HepG2 (cell line): ENCODE results near the gene ADCY10. TPM values are rescaled to one million over a fixed set of nuclear protein-coding genes. Genes with fewer than 3 reads are reported as not detected.

ENCODE experiments used
- CCDC6 ChIP-seq: sonication (generic); formaldehyde crosslinking; IDR thresholded peaks from 2 replicates; pipeline ENCODE4 v1.8.1; 2022; ENCODE audit warnings: mild to moderate bottlenecking, missing genetic modification reagents, moderate library complexity
- EZH2 ChIP-seq: conservative IDR thresholded peaks from 2 replicates; pipeline ENCODE4 v1.6.1; 2012; ENCODE audit warnings: mild to moderate bottlenecking, low read depth, low read length, moderate library complexity
- GATA4 ChIP-seq: sonication (generic); IDR thresholded peaks from 2 replicates; pipeline ENCODE4 v1.6.1; 2016; ENCODE audit warnings: antibody characterized with exemption, low read depth, borderline replicate concordance
- GFI1 ChIP-seq: sonication (generic); formaldehyde crosslinking; IDR thresholded peaks from 2 replicates; pipeline ENCODE4 v1.5.0; 2020; ENCODE audit warnings: missing genetic modification reagents, mild to moderate bottlenecking, borderline replicate concordance
- MBNL3 ChIP-seq: fragments of 250-450 bp; sonication (Bioruptor Pico); conservative IDR thresholded peaks from 2 replicates; pipeline ENCODE4 v1.8.0; 2022; ENCODE audit warnings: mild to moderate bottlenecking, inconsistent platforms
- ZNF672 ChIP-seq: sonication (generic); formaldehyde crosslinking; IDR thresholded peaks from 2 replicates; pipeline ENCODE4 v1.8.1; 2022; ENCODE audit warnings: missing genetic modification reagents
- ZNF879 ChIP-seq: sonication (generic); formaldehyde crosslinking; IDR thresholded peaks from 2 replicates; pipeline ENCODE4 v1.8.1; 2023; ENCODE audit warnings: missing genetic modification reagents
- polyA plus RNA-seq, 8 experiments: library from polyadenylated mRNA; depleted of rRNA in 3 of 8; stranded (reverse) in 7 of 8; unstranded in 1 of 8; fragments of >200 nt; fragmentation: Illumina TruSeq in 4 of 8; extraction: Trizol in 4 of 8; gene quantifications; 2 replicates each; pipeline versions ENCODE4 v1.2.1 to v1.2.3, GENCODE V29; 2011 to 2016; ENCODE audit warnings: low read depth in 4 of 8, missing spikeins in 1 of 8, mixed read lengths in 1 of 8; ENCODE audit not compliant: insufficient read depth in 1 of 8
- total RNA-seq, 5 experiments: library from RNA; depleted of rRNA; stranded (reverse); fragments of >200 nt; fragmentation: Illumina TruSeq; extraction: Trizol; gene quantifications; 2 replicates each; pipeline ENCODE4 v1.2.3, GENCODE V29; 2016; ENCODE audit warnings: low read depth in 1 of 5
- TF ChIP-seq, protein P1 (sequence below): sonication (generic); formaldehyde crosslinking; IDR thresholded peaks from 2 replicates; pipeline ENCODE4 v1.5.0; 2020; ENCODE audit warnings: mild to moderate bottlenecking, missing genetic modification reagents, borderline replicate concordance
- TF ChIP-seq, protein P2 (sequence below): sonication (generic); formaldehyde crosslinking; IDR thresholded peaks from 2 replicates; pipeline ENCODE4 v1.4.0; 2020; ENCODE audit warnings: mild to moderate bottlenecking, missing genetic modification reagents

The ADCY10 gene
- total and polyA plus RNA-seq, 2 of the 13 experiments (the other 11 are each of a cell fraction or from before 2014, with no cell fraction given), result 0.02 to 0.03 TPM

DNA sequence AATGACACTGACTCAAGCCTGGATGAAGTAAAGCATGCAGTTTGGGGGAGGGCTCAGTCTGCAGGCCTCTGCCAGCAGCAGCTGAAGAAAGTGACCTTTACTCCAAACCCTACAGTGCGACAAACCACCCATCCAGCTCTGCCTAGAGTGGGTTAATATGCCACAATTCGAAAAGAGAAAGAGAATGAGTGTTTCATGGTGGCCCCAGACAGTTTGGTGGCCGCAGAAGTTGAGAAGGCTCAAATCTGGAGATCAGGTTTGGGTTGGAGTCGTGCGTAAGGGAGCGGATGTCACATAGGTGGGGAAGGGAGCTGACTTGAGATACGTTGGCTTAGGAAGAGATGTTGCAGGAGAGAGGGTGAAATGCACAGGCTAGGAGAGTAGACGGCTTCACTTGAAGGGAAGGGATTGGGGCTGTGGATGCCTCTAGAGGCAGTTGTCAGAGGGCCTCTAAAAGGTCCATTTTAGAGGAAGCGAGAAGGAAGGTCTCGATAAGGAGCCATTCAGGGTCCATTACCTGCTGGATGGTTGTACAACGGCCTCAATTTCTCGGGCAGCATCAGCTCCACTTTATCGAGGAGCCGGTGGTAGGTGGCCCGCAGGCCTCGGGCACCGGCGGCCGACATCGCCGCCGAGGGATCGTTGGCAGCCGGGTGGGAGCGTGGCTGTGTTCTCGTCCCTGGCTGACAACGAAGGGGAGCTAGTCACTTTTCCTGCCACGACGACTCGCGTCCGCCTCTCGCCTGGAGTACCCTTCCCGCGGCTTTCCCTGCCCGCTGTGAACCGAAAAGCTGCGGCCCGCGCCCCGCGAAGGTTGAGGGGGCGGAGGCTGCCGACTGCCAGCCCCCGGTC lies 21.5 kb upstream of the ADCY10 start (continued):
- TF ChIP-seq, protein P1, sequence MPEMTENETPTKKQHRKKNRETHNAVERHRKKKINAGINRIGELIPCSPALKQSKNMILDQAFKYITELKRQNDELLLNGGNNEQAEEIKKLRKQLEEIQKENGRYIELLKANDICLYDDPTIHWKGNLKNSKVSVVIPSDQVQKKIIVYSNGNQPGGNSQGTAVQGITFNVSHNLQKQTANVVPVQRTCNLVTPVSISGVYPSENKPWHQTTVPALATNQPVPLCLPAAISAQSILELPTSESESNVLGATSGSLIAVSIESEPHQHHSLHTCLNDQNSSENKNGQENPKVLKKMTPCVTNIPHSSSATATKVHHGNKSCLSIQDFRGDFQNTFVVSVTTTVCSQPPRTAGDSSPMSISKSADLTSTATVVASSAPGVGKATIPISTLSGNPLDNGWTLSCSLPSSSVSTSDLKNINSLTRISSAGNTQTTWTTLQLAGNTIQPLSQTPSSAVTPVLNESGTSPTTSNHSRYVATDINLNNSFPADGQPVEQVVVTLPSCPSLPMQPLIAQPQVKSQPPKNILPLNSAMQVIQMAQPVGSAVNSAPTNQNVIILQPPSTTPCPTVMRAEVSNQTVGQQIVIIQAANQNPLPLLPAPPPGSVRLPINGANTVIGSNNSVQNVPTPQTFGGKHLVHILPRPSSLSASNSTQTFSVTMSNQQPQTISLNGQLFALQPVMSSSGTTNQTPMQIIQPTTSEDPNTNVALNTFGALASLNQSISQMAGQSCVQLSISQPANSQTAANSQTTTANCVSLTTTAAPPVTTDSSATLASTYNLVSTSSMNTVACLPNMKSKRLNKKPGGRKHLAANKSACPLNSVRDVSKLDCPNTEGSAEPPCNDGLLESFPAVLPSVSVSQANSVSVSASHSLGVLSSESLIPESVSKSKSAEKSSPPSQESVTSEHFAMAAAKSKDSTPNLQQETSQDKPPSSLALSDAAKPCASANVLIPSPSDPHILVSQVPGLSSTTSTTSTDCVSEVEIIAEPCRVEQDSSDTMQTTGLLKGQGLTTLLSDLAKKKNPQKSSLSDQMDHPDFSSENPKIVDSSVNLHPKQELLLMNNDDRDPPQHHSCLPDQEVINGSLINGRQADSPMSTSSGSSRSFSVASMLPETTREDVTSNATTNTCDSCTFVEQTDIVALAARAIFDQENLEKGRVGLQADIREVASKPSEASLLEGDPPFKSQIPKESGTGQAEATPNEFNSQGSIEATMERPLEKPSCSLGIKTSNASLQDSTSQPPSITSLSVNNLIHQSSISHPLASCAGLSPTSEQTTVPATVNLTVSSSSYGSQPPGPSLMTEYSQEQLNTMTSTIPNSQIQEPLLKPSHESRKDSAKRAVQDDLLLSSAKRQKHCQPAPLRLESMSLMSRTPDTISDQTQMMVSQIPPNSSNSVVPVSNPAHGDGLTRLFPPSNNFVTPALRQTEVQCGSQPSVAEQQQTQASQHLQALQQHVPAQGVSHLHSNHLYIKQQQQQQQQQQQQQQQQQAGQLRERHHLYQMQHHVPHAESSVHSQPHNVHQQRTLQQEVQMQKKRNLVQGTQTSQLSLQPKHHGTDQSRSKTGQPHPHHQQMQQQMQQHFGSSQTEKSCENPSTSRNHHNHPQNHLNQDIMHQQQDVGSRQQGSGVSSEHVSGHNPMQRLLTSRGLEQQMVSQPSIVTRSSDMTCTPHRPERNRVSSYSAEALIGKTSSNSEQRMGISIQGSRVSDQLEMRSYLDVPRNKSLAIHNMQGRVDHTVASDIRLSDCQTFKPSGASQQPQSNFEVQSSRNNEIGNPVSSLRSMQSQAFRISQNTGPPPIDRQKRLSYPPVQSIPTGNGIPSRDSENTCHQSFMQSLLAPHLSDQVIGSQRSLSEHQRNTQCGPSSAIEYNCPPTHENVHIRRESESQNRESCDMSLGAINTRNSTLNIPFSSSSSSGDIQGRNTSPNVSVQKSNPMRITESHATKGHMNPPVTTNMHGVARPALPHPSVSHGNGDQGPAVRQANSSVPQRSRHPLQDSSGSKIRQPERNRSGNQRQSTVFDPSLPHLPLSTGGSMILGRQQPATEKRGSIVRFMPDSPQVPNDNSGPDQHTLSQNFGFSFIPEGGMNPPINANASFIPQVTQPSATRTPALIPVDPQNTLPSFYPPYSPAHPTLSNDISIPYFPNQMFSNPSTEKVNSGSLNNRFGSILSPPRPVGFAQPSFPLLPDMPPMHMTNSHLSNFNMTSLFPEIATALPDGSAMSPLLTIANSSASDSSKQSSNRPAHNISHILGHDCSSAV, result no peak
- TF ChIP-seq MBNL3 (CRISPR knock-in tag) (no peak), ZNF879 (CRISPR knock-in tag) (no peak), GFI1 (no peak), ZNF672 (no peak), CCDC6 (peak; percentile 82; the same call in 1 of the 2 replicates), EZH2 (no peak), GATA4 (peak; percentile 31; the same call in 1 of the 2 replicates)
- TF ChIP-seq, protein P2, sequence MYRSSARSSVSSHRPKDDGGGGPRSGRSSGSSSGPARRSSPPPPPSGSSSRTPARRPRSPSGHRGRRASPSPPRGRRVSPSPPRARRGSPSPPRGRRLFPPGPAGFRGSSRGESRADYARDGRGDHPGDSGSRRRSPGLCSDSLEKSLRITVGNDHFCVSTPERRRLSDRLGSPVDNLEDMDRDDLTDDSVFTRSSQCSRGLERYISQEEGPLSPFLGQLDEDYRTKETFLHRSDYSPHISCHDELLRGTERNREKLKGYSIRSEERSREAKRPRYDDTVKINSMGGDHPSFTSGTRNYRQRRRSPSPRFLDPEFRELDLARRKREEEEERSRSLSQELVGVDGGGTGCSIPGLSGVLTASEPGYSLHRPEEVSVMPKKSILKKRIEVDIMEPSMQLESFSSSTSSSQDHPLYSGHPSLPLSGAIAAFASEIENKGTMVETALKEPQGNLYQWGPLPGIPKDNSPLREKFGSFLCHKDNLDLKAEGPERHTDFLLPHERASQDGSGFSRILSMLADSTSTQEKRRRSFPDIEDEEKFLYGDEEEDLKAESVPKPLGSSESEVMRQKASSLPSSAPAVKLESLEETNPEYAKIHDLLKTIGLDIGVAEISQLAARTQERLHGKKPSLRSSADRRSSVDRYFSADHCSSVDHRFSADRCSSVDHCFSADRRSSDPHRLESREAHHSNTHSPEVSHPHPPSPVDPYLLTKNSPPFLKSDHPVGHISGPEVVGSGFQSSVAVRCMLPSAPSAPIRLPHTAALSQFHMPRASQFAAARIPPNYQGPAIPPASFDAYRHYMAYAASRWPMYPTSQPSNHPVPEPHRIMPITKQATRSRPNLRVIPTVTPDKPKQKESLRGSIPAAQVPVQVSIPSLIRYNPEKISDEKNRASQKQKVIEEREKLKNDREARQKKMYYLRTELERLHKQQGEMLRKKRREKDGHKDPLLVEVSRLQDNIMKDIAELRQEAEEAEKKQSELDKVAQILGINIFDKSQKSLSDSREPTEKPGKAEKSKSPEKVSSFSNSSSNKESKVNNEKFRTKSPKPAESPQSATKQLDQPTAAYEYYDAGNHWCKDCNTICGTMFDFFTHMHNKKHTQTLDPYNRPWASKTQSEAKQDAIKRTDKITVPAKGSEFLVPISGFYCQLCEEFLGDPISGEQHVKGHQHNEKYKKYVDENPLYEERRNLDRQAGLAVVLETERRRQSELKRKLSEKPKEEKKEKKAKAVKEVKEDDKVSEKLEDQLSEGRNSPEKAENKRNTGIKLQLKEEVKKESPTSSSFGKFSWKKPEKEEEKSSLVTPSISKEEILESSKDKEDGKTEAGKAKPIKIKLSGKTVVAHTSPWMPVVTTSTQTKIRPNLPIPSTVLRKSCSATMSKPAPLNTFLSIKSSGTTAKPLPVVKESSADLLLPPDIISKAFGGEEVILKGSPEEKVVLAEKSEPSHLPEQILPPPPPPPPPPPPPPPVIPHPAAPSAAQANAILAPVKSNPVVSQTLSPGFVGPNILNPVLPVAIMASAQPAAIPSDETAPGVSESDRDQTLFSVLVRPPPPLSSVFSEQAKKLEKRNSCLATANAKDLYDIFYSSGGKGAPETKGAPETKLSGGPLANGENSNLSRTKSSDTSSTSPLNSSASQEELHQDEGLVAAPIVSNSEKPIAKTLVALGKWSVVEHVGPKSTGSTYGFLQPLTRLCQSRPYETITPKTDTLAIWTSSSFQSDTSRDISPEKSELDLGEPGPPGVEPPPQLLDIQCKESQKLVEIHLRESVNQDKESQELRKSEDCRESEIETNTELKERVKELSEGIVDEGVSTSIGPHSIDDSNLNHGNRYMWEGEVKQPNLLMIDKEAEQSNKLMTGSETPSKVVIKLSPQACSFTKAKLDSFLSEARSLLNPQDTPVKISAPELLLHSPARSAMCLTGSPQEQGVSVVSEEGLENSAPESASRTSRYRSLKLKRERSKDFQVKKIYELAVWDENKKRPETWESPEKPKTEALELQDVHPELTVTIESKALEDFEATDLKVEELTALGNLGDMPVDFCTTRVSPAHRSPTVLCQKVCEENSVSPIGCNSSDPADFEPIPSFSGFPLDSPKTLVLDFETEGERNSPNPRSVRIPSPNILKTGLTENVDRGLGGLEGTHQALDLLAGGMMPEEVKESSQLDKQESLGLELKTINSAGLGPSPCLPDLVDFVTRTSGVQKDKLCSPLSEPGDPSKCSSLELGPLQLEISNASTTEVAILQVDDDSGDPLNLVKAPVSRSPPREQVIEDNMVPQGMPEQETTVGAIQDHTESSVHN (CRISPR knock-in tag), result no peak
